ENCODE measurements around the gene DHCR24.

DNA sequence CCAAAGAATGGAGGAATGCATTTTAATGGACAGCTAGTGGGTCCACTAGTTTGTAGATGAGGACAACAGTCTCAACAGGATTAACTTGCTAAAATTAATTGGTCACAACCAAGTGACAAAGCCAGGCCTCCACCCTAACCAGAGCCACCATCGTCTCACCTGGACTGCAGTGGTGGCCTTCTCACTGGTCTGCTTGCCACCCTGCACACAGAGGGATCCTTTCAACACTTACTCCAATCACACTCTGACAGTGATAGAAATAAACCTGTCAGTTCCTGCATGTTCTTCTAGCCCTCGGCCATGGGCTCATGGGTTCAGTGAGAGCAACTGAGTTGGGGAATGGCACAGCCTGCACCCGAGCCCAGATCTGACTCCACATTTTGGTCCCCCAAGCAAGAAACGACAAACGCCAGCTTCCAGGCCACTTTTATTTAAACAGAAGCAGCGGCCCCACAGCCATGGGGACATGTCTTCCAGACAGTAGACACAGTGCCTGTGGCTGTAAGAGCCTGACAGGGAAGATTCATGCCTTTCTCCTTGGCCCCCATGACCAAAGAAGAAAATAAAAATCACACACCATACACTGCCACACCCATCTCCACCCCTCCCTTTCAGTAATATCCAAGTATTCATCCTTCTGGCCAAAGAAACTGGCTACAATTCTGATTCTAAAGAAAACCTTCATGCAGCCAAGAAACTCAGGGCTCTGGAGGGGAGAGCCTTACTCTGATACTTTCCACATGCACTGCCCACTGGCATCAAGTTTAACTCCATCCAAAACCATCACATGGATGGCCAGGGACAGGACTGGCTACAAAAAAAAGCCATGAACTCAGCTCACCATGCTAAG is 37.6 kb downstream of the DHCR24 start:
- TF ChIP-seq, protein P1, sequence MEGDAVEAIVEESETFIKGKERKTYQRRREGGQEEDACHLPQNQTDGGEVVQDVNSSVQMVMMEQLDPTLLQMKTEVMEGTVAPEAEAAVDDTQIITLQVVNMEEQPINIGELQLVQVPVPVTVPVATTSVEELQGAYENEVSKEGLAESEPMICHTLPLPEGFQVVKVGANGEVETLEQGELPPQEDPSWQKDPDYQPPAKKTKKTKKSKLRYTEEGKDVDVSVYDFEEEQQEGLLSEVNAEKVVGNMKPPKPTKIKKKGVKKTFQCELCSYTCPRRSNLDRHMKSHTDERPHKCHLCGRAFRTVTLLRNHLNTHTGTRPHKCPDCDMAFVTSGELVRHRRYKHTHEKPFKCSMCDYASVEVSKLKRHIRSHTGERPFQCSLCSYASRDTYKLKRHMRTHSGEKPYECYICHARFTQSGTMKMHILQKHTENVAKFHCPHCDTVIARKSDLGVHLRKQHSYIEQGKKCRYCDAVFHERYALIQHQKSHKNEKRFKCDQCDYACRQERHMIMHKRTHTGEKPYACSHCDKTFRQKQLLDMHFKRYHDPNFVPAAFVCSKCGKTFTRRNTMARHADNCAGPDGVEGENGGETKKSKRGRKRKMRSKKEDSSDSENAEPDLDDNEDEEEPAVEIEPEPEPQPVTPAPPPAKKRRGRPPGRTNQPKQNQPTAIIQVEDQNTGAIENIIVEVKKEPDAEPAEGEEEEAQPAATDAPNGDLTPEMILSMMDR (IDR thresholded peaks at IDR 0.05 in 8 of 11, conservative IDR thresholded peaks at IDR 0.05 in 3 of 11), result no peak
- no peak for TF ChIP-seq POLR2AphosphoS5 (IDR thresholded peaks at IDR 0.05)

Data from spleen (tissue), 7 donors.